AG20443 (cell line): ENCODE measurements around the gene VAC14.
"Not testable (repeated sequence)": the region's sequence is repeated elsewhere in the genome, so short reads cannot be mapped to it uniquely, and the experiment has no call there.

Source experiments
- DNase-seq: peaks from one replicate; pipeline ENCODE4 v3.0.0; 2012; ENCODE audit warnings: low spot score, mixed read lengths

Gene VAC14

GRCh38 chr16:70800781-70801480 lies at the start of gene VAC14:
TSS of gene VAC14 (minus strand) at chr16:70801158. CDS start at chr16:70800900, 258 bp downstream.
- peak; percentile 97 for DNase-seq

DNA sequence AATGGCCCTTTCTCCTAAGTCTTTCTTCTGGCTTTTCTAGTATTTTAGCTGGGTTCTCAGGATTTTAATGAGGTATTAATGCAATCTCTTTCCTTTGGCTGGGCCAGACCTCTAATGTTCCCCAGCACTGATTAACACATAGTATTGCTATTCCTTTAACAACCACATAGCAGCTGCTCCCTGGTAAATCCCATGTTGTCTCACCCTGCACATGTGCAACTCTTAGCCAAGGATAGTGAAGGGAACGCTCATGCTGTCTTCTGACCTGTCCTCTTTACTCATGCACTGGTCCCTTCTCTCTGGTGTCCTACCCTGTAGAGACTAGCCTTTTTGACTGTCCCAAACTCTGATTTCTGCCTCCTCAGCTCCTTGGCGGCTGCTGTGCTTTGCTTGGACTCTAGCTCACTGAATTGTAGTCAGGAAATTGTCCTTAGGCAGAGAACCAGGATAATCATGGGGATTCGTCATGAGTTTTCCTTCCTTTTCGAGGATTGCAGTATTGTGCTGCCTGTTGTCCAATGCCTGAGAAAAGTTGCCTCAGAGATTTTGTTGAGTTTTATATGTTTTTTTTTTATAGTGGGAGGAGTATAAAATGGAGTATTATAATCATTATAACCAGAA lies 22.6 kb upstream of the VAC14 start:
- DNase-seq: not testable (repeated sequence)

- DNase-seq: not testable (repeated sequence)
Measured at GRCh38 chr16:70822734-70823133, 21.8 kb upstream of the VAC14 start.

- not testable (repeated sequence) for DNase-seq
Measured at GRCh38 chr16:70818088-70818487, 17.1 kb upstream of the VAC14 start.

GRCh38 chr16:70809392-70810060 lies 8.6 kb upstream of the VAC14 start:
- DNase-seq: no peak

GRCh38 chr16:70808371-70808770 lies 7.4 kb upstream of the VAC14 start:
- no peak for DNase-seq

DNA sequence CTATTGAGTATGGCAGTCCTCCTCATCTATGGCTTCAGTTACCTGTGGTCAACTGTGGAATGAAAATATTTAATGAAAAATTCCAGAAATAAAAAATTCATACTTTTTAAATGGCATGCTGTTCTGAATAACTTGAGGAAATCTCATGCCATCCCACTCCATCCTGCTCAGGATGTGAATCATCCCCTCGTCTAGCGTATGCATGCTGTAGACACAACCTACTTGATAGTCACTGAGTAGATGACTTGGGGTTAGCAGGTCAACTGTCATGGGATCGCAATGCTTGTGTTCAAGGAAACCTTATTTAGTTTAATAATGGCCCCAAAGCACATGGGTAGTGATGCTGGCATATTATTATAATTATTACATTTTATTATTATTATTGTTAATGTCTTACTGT lies 4.8 kb upstream of the VAC14 start:
- peak; percentile 44 for DNase-seq

GRCh38 chr16:70805380-70805779 lies 4.4 kb upstream of the VAC14 start:
- DNase-seq: no peak

- DNase-seq: no peak
Measured at GRCh38 chr16:70804734-70805169, 3.8 kb upstream of the VAC14 start.

DNA sequence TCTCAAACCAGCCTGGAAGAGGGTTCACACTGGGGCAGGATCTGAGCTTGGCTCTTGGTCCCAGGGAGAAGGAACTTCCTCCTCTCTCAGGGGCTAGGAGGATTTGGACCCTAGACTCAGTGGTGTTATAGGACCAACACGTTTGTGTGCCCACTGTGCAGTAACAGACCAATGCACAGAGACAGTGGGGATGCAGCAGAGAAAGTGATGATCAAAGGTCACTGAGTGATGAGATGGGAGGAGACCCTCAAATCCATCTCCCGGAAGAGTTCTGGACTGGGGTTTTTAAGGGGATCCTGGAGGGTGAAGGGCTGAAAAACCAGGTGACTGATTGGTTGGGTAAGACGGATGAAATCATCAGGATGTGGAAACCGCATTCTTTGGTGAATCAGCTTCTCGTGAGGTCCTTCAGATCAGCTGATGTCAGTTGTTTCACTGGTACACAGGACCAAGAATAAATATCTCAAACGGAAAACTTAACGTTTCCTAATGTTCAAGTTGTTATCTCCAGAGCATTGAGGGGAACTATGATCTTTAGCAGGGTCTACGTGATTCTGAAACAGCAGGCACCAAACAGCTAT lies 3.3 kb upstream of the VAC14 start:
- peak; percentile 69 for DNase-seq

DNA sequence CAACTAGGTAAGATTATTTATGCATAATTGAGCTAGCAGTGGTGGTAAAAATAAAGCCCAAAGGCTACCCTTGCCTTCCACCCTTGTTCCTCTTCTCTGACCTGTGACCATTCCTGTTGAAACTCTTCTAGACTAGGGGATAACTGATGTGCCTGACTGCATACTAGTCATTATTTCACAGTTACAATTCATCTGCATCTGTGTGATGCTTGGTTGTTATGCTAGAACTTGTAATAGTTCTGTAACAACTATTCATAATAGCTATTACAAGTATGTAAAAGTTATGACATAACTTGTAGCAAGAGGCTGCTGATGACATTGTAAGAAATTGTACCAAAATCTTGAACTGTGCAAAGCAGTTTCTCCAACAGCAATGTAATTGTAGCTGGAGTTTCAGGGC lies 2.4 kb upstream of the VAC14 start:
- DNase-seq: no peak

DNA sequence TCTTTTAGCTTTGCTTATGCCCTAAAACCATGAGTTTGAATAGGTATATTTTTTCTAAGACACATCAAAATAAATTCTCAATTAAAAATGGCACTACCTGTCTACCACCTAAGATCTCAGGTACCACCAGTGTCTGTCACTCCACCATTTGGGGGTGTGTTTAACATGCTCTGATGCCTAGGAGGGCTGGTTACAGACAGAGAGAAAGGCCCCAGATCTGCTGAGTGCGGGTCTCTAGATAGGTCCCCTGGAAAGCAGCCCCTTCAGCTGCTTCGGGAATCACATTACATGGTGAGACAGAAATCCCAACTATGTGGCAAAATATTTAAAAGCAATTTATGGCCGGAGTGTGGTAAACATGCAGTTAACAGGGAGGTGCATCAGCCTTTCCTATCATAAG lies 653 bp upstream of the VAC14 start:
- no peak for DNase-seq

- no peak for DNase-seq
Measured at GRCh38 chr16:70800311-70800710, 647 bp downstream of the VAC14 start.

- no peak for DNase-seq
Measured at GRCh38 chr16:70796301-70796700, 4.7 kb downstream of the VAC14 start.

GRCh38 chr16:70795296-70795912 lies 5.6 kb downstream of the VAC14 start:
- DNase-seq: no peak

- no peak for DNase-seq
Measured at GRCh38 chr16:70793851-70794502, 7.0 kb downstream of the VAC14 start.

DNA sequence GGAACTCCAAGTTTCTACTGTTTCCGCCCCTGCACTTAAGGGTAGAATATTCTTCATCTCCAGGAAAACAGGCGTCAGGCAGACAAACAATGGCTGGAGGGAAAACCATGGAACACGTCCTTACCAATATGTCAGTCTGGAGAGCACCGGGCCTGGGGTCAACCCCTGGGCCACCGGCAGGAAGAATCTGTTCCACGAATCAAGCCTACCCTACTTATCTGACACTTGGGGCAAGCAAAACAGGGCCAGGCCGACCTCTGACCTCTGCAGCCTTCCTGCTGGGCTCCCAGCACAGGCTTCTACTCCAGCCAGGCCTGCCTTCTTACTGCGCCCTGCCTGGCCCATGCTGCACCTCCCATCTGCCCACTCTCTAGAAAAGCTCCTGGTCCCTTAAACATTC lies 10.1 kb downstream of the VAC14 start:
- no peak for DNase-seq

DNA sequence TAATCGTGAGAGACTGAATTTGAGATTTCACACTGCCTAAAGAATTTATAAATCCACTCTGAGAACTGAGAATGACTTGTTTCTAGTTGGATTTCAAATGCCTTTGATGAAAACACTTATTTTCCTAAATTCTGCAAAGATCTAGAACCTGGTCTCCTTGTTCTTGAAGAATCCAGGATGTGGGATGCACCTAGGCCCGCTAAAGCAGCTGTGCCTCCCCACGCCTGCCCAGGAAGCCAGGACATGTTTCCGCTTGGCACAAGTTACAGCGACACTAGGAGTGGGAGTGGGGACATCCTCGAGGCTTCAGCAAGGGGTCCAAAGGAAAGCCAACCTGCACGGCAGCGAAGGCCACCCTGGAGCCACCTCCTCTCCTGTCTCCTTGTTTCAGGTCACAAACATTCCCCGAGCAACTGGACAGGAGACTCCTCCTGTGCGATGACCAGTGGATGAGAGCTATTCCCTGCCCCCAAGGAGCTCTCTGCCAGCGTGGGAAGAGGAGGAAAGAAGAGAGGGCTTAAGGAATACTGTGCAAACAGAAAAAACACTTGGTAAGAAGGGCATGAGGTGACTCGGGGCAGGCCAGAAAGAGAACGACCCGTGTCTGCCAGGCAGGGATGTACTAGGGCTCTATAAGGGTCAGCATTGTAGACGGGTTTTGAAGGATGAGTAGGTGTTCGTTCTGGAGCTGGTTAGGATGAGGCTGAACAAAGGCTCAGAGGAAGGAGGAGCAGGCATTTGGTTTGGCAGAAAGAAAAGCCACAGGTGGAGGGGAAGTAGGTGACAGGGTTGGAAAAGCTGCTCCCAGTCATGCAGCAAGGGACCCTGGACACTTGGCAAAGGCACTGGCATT lies 11.1 kb downstream of the VAC14 start:
- DNase-seq: no peak

- peak; percentile 60 for DNase-seq
Measured at GRCh38 chr16:70788668-70789594, 12.0 kb downstream of the VAC14 start.
